Stimulated activated CD8-positive, alpha-beta memory T cell treated with anti-CD3 and anti-CD28 coated beads, Interleukin-7, amount 100 ng/mL, for 4 hours (primary cell): ENCODE data around the gene TAF12.
"Not testable (repeated sequence)": the region's sequence is repeated elsewhere in the genome, so short reads cannot be mapped to it uniquely, and the experiment has no call there.

ENCODE experiments used
- DNase-seq, 2 donors: peaks; one replicate each; pipeline ENCODE4 v3.0.0-alpha.2; 2020; ENCODE audit warnings: low read depth in 2 of 2

TAF12 gene, protein sequence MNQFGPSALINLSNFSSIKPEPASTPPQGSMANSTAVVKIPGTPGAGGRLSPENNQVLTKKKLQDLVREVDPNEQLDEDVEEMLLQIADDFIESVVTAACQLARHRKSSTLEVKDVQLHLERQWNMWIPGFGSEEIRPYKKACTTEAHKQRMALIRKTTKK

GRCh38 chr1:28642847-28643635, at the start of gene TAF12:
Gene TAF12, minus strand, starts transcription at chr1:28643067. Its CDS starts 20,986 bp downstream, at chr1:28622081.
- DNase-seq: peak; percentile 83 to 88

- DNase-seq: not testable (repeated sequence)
Measured at GRCh38 chr1:28691627-28692026, 48.8 kb upstream of the TAF12 start.

DNA sequence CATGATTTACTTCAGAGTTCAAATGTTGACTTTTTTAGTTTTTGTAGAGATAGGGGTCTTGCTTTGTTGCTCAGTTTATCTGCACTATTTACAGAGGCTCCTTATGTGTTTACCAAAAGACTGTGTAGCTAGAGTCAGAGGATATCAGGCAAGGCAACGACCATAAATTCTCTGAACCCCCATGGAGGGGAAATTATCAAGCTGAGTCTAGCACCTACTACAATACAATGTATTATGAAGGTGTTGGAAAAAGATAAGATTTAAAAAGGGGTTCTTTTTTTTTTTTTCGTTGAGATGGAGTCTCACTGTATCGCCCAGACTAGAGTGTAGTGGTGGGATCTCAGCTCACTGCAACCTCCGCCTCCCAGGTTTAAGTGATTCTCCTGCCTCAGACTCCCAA, 42.1 kb upstream of the TAF12 start:
- no peak for DNase-seq

DNA sequence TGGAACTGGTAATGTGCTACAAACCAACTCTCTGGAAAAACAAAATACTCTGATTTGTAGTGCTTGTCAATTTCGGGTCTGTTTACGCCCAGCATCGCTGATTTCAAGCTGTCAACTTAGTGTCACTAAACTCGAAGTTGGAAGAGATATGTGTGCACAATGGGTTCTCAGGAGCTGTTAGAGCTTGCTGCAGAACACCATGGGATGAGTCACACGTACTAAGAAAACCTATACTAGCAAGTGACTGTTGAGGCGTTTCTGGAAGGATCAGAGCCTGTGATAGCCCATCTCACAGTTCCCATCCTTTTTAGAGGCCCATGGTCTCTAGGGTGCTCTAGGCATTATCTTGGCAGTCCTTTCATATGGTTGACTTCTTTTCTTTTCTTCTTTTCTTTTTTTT, 40.0 kb upstream of the TAF12 start:
- DNase-seq: no peak

- no peak for DNase-seq
Measured at GRCh38 chr1:28680151-28680550, 37.3 kb upstream of the TAF12 start.

DNA sequence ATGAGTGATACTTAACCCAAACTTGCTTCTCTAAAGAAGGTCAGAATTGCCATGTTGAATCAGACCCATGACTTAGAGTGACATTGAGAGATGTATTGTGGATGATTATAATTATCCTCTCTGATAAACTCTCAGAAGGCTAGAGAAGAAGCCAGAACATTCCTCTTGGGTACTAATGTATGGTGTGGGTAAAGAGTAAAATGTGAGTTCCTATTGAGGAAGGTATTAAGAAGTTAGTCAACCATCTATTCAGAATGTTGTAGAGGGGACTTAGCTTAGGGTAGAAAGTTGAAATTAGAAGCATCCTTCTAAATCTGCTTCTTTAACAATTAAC, 33.0 kb upstream of the TAF12 start:
- DNase-seq: no peak

DNA sequence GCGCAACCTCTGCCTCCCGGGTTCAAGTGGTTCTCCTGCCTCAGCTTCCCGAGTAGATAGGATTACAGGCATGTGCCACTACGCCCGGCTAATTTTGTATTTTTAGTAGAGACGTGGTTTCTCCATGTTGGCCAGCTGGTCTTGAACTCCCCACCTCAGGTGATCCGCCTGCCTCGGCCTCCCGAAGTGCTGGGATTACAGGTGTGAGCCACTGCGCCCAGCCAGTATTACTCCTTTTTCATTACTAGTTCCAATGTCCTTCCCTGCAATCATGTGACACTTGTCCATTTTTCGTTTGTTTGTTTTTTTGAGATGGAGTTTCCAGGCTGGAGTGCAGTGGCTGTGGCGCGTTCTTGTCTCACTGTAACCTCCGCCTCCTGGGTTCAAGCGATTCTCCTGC, 30.1 kb upstream of the TAF12 start:
- DNase-seq: not testable (repeated sequence)

- no peak for DNase-seq
Measured at GRCh38 chr1:28671254-28671780, 28.4 kb upstream of the TAF12 start.

GRCh38 chr1:28668956-28669723, 26.3 kb upstream of the TAF12 start:
- peak in 1 of 2 donors; percentile 14 for DNase-seq

DNA sequence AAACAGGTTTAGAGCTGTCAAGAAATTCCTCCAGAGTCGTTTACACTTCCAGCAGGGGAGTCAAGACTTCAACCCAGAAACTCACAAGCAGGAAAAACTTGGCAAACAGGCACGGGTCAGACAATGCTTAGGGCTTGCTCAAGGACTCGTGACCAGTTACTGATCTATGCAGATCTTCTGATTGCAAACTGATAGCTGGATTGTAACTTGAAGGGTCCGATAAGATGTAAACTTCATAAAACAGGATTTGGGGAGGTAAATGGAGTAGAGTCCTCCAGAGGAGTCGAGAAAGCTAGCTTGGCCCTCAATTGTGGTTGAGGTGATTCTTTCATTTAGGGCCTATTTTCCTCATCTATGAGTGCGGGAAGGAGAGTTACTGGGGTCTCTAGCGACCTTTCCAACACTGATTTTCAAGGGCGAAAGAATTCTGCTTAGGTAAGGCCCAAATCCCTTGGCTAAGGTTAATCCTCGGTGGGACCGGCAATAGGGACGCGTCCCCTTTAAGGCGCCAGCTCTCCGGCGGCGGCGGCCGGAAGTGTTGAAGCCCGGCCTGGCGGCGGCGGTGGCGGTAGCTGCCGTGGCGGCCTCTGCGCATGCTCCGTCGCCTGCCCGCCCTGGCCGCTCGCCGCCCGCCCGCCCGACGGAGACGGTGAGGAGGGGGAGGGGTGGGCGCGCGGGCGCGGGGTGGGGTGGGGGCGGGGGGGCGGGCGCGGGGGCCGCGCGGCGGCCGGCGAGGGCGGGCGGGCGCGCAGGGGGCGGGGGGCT, 25.5 kb upstream of the TAF12 start, which contains the start of gene GMEB1:
Gene GMEB1, plus strand, starts transcription at position 594 of the 765 bp plus-strand sequence. CDS start 14,829 bp downstream, outside the sequence.
- DNase-seq: peak; percentile 72 to 84

- no peak for DNase-seq
Measured at GRCh38 chr1:28666806-28667205, 23.9 kb upstream of the TAF12 start.

DNA sequence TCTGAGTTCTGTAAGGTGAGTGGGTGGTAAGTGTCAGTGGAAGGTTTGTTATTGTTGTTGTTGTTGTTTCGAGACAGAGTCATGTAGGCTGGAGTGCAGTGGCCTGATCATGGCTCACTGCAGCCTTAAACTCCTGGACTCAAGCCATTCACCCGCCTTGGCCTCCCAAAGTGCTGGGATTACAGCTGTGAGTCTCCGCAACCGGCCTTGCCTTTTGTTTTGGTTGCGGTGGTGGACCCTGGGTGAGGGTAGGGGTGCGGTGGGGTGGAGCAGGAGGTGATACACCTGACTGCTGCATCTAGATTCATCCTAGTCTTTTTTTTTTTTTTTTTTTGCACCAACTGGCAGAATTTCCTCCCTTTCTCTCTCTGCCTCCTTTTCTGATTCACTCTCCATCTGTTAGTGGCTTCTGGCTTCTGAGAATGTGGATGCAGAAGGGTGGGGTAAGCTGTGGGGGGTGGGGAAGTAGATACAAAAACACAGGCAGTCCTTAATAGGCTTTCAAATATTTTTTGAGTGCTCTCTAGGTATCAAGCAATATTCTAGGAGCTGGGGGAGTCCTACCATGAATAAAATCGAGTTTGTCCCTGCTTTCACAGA, 21.1 kb upstream of the TAF12 start:
- no peak for DNase-seq

DNA sequence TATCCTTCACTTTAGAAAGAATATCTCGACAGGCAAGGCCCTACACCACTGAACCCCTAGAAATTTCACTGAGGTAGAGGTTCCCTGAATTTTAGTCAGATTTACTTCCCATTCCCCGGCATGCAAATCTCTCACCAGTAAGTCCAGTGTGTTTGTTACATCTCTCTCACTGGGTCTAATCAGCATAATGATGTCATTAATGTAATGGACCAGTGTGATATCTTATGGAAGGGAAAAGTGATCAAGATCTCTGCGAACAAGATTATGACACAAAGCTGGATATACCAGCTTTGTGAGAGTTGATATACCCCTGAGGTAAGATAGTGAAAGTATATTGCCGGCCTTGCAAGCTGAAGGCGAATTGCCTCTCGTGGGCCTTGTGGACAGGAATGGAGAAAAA, 13.5 kb upstream of the TAF12 start:
- no peak for DNase-seq

GRCh38 chr1:28655448-28656311, 12.8 kb upstream of the TAF12 start:
- not testable (repeated sequence) for DNase-seq

DNA sequence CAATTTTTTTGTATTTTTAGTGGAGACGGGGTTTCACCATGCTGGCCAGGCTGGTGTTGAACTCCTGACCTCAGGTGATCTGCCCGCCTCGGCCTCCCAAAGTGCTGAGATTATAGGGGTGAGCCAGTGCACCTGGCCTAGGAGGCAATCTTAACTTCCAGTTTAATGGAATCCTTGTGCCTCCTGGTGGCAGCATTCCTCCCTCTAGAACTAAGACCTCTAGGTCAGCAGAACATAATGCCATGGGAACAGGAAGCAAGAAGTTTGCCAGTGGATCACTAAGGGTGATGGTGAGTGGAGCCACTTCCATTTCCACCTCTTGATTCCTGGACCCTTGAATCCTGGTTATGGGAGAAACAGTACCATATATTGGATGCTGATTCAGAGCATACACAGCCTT, 11.0 kb upstream of the TAF12 start:
- DNase-seq: not testable (repeated sequence)

DNA sequence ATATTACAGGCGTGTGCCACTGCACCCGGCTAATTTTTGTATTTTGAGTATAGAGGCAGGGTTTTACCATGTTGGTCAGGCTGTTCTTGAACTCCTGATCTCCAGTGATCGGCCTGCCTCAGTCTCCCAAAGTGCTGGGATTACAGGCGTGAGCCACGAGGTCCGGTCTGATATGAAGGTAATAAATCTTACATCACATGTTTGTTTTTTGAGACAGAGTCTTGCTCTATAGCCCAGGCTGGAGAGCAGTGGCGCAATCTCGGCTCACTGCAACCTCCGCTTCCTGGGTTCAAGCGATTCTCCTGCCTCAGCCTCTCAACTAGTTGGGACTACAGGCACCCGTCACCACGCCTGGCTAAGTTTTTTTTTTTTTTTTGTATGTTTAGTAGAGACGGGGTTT, 10.2 kb upstream of the TAF12 start:
- DNase-seq: not testable (repeated sequence)

- peak; percentile 77 to 84 for DNase-seq
Measured at GRCh38 chr1:28648474-28649198, 5.8 kb upstream of the TAF12 start, which contains the start of gene RNU11. Gene RNU11, plus strand, starts transcription at chr1:28648600.

DNA sequence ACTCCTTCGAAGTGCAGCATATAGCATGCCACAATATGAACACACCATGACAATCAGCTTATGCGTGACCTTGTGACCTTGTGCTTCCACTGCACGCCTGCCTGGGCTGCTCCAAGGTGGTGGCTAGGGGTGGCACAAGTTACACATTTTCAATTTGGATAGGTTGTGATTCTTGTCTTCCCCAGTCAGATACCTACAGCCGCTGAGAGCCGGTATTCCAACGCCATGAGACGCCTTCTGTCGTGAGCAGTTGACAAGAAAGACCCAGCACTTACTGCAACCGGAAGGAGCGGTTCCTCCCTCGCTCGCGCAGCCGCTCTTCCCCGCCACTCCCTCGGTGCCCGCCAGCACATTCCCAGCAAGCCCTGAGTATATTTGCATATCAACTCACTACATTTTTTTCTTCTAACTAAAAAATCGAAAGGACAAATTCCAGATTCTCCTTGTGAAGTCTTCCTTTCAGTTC, 5.2 kb upstream of the TAF12 start:
- peak; percentile 82 to 85 for DNase-seq

DNA sequence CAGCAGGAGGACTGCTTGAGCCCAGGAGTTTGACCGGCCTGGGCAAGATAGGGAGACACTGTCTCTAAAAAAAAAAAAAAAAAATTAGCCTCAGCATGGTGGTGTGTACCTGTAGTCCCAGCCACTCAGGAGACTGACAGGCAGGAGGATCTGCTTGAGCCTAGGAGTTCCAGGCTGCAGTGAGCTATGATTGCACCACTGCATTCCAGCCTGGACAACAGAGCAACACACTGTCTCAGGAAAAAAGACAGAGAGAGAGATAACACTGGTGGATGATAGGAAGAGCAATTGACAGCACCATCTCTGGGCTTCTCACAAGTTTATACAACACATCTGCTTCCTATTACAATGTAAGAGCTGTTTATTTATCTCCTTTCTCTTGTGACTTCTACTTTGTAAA, 3.2 kb upstream of the TAF12 start:
- DNase-seq: no peak
